ENCODE measurements around the gene LRRC55. TPM values are rescaled to one million over a fixed set of nuclear protein-coding genes. Genes with fewer than 3 reads are reported as not detected.

LRRC55 gene
- not detected in 2 replicates for total RNA-seq

GRCh38 chr11:57181678-57182305, at the start of gene LRRC55:
TSS of gene LRRC55 (plus strand) at chr11:57181953. CDS start at chr11:57182023, 70 bp downstream.

GRCh38 chr11:57237204-57237681, 55.5 kb downstream of the LRRC55 start, which contains the start of gene APLNR:
TSS of gene APLNR (minus strand) at chr11:57237250. CDS start at chr11:57237004, 246 bp downstream.

Other genes starting within 250 kb of the LRRC55 start
- gene OR5AK2, start 193.0 kb upstream of the LRRC55 start, total RNA-seq: not detected in 2 replicates
- gene APLNR, start 55.3 kb downstream of the LRRC55 start, total RNA-seq: not detected in 2 replicates
- 76.8 and 95.2 TPM in 2 replicates for gene TNKS1BP1, start 143.0 kb downstream of the LRRC55 start, total RNA-seq
- gene SSRP1, start 153.9 kb downstream of the LRRC55 start, total RNA-seq: 89.5 and 116 TPM in 2 replicates
- gene P2RX3, start 156.4 kb downstream of the LRRC55 start, total RNA-seq: not detected in 2 replicates
- gene PRG3, start 199.2 kb downstream of the LRRC55 start, total RNA-seq: not detected in 2 replicates
- gene PRG2, start 208.7 kb downstream of the LRRC55 start, total RNA-seq: 0.14 TPM in 1 of 2 replicates, not detected in the other
- 40.2 and 70.2 TPM in 2 replicates for gene SLC43A3, start 245.2 kb downstream of the LRRC55 start, total RNA-seq